Mammary epithelial cell (primary cell): Measurements from ENCODE around the gene PMP22.

Experiments
- EZH2 ChIP-seq: IDR thresholded peaks from 2 replicates; pipeline ENCODE4 v1.6.1; 2012; ENCODE audit warnings: low read length, inconsistent platforms, borderline replicate concordance
- TF ChIP-seq, protein P1 (sequence below), 2 donors: IDR thresholded peaks in 1 of 2; conservative IDR thresholded peaks in 1 of 2; 2 replicates each; pipeline ENCODE4 v1.5.1; 2011 to 2012; ENCODE audit warnings: inconsistent platforms in 2 of 2, low read length in 2 of 2, mild to moderate bottlenecking in 2 of 2, control low read depth in 1 of 2, low read depth in 1 of 2; ENCODE audit not compliant: insufficient read depth in 1 of 2; ENCODE audit errors: extremely low read depth in 1 of 2

DNA sequence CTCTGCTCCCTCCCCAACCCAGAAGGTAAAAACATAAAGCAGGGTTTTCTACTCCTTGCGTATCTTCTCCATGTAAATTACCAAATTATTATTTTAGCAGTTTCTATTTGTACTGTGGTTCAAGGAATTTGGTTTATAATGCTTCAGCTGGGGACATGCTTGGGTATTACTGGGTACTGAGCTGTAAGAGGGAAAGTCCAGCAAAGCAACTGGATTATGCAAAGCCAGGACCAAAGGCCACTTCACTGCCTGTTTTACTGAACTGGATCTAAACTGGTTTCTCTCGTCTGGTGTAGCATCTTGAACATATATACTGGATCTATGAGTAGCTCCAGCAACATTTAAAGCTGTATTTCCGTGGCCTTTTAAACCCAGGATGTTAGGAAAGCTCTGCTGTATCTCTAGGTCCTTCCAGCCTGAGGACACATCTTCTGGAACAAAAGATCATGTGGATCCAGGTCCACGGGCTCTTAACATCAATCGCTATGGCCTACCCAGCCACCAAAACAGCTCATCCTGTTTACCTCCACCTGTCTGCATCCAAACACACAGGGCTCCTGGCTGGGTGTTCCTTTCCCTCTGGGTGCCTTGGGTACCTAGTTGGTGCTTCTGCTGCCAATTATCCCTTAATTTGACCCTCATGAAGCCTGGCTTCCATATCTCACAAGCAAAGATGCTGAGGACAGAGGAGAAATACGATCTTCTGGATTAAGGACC is 7.2 kb downstream of the PMP22 start:
- TF ChIP-seq, protein P1, sequence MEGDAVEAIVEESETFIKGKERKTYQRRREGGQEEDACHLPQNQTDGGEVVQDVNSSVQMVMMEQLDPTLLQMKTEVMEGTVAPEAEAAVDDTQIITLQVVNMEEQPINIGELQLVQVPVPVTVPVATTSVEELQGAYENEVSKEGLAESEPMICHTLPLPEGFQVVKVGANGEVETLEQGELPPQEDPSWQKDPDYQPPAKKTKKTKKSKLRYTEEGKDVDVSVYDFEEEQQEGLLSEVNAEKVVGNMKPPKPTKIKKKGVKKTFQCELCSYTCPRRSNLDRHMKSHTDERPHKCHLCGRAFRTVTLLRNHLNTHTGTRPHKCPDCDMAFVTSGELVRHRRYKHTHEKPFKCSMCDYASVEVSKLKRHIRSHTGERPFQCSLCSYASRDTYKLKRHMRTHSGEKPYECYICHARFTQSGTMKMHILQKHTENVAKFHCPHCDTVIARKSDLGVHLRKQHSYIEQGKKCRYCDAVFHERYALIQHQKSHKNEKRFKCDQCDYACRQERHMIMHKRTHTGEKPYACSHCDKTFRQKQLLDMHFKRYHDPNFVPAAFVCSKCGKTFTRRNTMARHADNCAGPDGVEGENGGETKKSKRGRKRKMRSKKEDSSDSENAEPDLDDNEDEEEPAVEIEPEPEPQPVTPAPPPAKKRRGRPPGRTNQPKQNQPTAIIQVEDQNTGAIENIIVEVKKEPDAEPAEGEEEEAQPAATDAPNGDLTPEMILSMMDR (conservative IDR thresholded peaks at IDR 0.05 in 1 of 2, IDR thresholded peaks at IDR 0.05 in 1 of 2; ENCODE audit: extremely low read depth in 1 of 2, insufficient read depth in 1 of 2, low read depth in 1 of 2, low read length in 2 of 2), result no peak
- TF ChIP-seq EZH2, result no peak
